NCI-H524 treated with DMSO at 0.1 percent for 48 hours (cell line): ENCODE results near the gene STAT4.

Source experiments
- DNase-seq: peaks from one replicate; lab custom pipeline; 2025; lab: John Stamatoyannopoulos, UW

Gene STAT4

GRCh38 chr2:191144217-191144616 lies 6.6 kb downstream of the STAT4 start:
- DNase-seq = no peak

GRCh38 chr2:191143791-191144190 lies 7.0 kb downstream of the STAT4 start:
- no peak for DNase-seq

- DNase-seq = no peak
These were observed 21.9 kb downstream of the STAT4 start for GRCh38 chr2:191128911-191129304.

GRCh38 chr2:191128172-191128910 lies 22.5 kb downstream of the STAT4 start:
- no peak for DNase-seq

GRCh38 chr2:191127235-191127634 lies 23.6 kb downstream of the STAT4 start:
- no peak for DNase-seq

- no peak for DNase-seq
These were observed 24.3 kb downstream of the STAT4 start for GRCh38 chr2:191126386-191127085.

- DNase-seq = no peak
These were observed 25.1 kb downstream of the STAT4 start for GRCh38 chr2:191125646-191126045.

- no peak for DNase-seq
These were observed 28.0 kb downstream of the STAT4 start for GRCh38 chr2:191122638-191123294.

- DNase-seq = no peak
These were observed 33.5 kb downstream of the STAT4 start for GRCh38 chr2:191117341-191117740.

GRCh38 chr2:191115804-191116203 lies 35.0 kb downstream of the STAT4 start:
- no peak for DNase-seq

GRCh38 chr2:191115391-191115790 lies 35.4 kb downstream of the STAT4 start:
- DNase-seq = no peak

- no peak for DNase-seq
These were observed 36.3 kb downstream of the STAT4 start for GRCh38 chr2:191114403-191114886.

GRCh38 chr2:191113761-191114160 lies 37.0 kb downstream of the STAT4 start:
- no peak for DNase-seq

GRCh38 chr2:191112448-191112901 lies 38.3 kb downstream of the STAT4 start:
- DNase-seq = no peak

GRCh38 chr2:191109888-191110287 lies 40.9 kb downstream of the STAT4 start:
- no peak for DNase-seq

- DNase-seq = no peak
These were observed 42.5 kb downstream of the STAT4 start for GRCh38 chr2:191108331-191108730.

GRCh38 chr2:191105082-191105481 lies 45.7 kb downstream of the STAT4 start:
- DNase-seq = no peak

GRCh38 chr2:191103774-191104173 lies 47.0 kb downstream of the STAT4 start:
- no peak for DNase-seq

- DNase-seq = no peak
These were observed 50.6 kb downstream of the STAT4 start for GRCh38 chr2:191100216-191100615.

GRCh38 chr2:191087311-191087710 lies 63.5 kb downstream of the STAT4 start:
- DNase-seq = no peak

- no peak for DNase-seq
These were observed 64.1 kb downstream of the STAT4 start for GRCh38 chr2:191086706-191087105.

- DNase-seq = no peak
These were observed 67.3 kb downstream of the STAT4 start for GRCh38 chr2:191083540-191083939.

- DNase-seq = no peak
These were observed 68.5 kb downstream of the STAT4 start for GRCh38 chr2:191082321-191082720.
